AG09319 (cell line): Measurements from ENCODE around the gene NDUFS4.

ENCODE experiments used
- DNase-seq: peaks from one replicate; pipeline ENCODE4 v3.0.0-alpha.2; 2010; ENCODE audit warnings: low read depth; ENCODE audit errors: extremely low read depth
- CTCF ChIP-seq: IDR thresholded peaks from 2 replicates; pipeline ENCODE4 v1.5.1; 2011; ENCODE audit warnings: low read depth, mild to moderate bottlenecking, inconsistent platforms, low read length, moderate library complexity

Gene NDUFS4

GRCh38 chr5:53556001-53556400, 4.4 kb upstream of the NDUFS4 start:
- no peak for DNase-seq
- no peak for TF ChIP-seq CTCF

- no peak for DNase-seq
- TF ChIP-seq CTCF, result no peak
These were observed 3.1 kb upstream of the NDUFS4 start for GRCh38 chr5:53557386-53557785.

- TF ChIP-seq CTCF, result no peak
- no peak for DNase-seq
These were observed 1.5 kb upstream of the NDUFS4 start for GRCh38 chr5:53558966-53559365.

- TF ChIP-seq CTCF, result no peak
- DNase-seq, result no peak
These were observed 411 bp upstream of the NDUFS4 start for GRCh38 chr5:53560028-53560427.

GRCh38 chr5:53568401-53568800, 8.0 kb downstream of the NDUFS4 start:
- no peak for DNase-seq
- TF ChIP-seq CTCF, result no peak

- DNase-seq, result no peak
- no peak for TF ChIP-seq CTCF
These were observed 8.4 kb downstream of the NDUFS4 start for GRCh38 chr5:53568871-53569270.

GRCh38 chr5:53569453-53569852, 9.0 kb downstream of the NDUFS4 start:
- no peak for DNase-seq

More at GRCh38 chr5:53569453-53569852, 9.0 kb downstream of the NDUFS4 start:
- TF ChIP-seq CTCF, result no peak
